ENCODE measurements around the gene USP36. TPM values are rescaled to one million over a fixed set of nuclear protein-coding genes. Genes with fewer than 3 reads are reported as not detected.
"Not testable (repeated sequence)": the region's sequence is repeated elsewhere in the genome, so short reads cannot be mapped to it uniquely, and the experiment has no call there.

USP36 gene
- polyA plus RNA-seq, 3 donors from 2014 or later: 9.6 to 31.7 (median 22.7) TPM

DNA sequence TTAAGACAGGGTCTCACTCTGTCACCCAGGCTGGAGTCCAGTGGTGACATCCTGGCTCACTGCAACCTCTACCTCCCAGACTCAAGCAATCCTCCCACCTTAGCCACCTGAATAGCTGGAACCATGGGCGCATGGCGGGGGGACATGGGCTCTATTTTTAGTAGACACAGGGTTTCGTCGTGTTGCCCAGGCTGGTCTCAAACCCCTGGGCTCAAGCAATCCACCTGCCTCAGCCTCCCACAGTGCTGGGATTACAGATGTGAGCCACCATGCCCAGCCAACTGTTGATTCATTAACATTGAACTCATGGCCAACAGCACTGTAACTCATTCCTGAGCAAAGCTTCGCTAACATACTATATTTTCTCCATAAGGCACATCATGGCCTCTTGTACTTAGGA, 89.6 kb downstream of the USP36 start:
- Mint-ChIP-seq H3K4me1 (peaks cover 92 to 97% of the 10 kb centered on the region in 2 donors), H3K27ac (peak overlapping the region; percentile 91 to 97 (median 94)), H3K4me3 (peak overlapping the region; percentile 76 to 86 (median 83)), H3K27me3 (ENCODE audit: low read depth in 3 of 3) (peaks cover 0 to 20% (median 18%) of the 10 kb centered on the region in 3 donors)
- DNase-seq, H3K9me3 Mint-ChIP-seq, H3K36me3 Mint-ChIP-seq: not testable (repeated sequence)

DNA sequence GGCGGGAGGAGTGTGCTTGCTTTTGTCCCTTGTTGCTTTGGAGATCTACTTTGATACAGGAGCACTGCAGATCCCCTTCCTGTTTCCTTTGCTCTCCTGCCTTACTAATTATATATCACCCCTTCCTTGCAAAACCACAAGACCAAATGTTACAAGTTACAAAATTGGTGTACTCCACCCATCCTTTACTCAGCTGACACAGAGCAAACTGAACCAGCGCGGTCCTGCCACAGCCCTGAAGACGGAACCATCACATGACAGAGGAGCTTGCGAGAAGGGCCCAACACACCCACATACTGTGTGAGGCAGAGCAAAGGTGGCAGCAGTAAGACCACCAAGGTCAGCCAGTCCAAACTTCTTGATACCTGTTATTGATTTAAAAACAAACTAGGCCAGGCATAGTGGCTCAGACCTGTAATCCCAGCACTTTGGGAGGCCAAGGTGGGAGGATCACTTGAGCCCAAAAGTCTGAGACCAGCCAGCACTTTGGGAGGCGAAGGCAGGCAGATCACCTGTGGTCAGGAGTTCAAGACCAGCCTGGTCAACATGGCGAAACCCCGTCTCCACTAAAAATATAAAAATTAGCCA, 91.8 kb downstream of the USP36 start:
- H3K27ac Mint-ChIP-seq: peak overlapping the region; percentile 91 to 99 (median 95)
- peaks cover 97 to 100% of the 10 kb centered on the region in 2 donors for H3K4me1 Mint-ChIP-seq
- no peaks in the 10 kb centered on the region for H3K9me3 Mint-ChIP-seq
- DNase-seq: peak; percentile 89 to 91 (median 90)
- peaks cover 0 to 5% (median 4%) of the 10 kb centered on the region in 3 donors for H3K36me3 Mint-ChIP-seq
- H3K4me3 Mint-ChIP-seq: peak overlapping the region; percentile 76 to 88 (median 85)
- peaks cover 0 to 21% (median 16%) of the 10 kb centered on the region in 3 donors for H3K27me3 Mint-ChIP-seq (ENCODE audit: low read depth in 3 of 3)

DNA sequence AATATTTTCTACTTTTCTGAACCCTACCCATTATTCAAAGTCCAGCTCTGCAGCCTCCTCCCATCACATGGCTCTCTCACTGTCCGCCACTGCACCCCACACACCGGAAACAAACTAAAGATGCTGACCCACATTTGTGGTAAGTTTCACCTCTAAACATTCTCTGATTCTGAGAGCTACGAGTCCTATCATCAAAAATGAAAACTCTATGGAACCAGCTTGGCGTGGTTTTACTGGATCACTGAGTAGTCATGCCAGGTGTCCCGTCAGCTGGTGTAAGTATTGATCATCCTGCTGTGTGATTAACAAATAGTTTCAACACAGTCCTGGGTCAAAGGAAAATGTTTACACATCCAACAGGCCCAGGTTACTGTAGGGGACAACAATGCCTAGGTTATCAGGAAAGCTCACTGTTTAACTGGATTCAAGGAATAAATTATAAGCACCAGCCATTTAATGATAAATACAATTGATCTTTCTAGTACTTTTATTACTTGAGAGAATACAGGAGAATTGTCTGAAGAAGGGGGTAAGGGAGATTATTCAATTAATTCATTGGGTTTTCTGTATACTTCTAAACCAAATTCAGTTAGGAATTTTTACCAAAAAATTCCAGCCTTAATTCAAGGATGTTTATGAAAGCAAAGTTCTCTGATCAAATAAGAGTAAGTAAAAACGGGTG, 92.4 kb downstream of the USP36 start:
- Mint-ChIP-seq H3K4me3 (peak overlapping the region; percentile 76 to 88 (median 85)), H3K36me3 (peaks cover 0 to 7% (median 4%) of the 10 kb centered on the region in 3 donors), H3K4me1 (peaks cover 98 to 100% of the 10 kb centered on the region in 2 donors), H3K27ac (peak overlapping the region; percentile 91 to 99 (median 95)), H3K9me3 (no peaks in the 10 kb centered on the region), H3K27me3 (ENCODE audit: low read depth in 3 of 3) (peaks cover 0 to 21% (median 16%) of the 10 kb centered on the region in 3 donors)
- peak; percentile 68 to 70 (median 70) for DNase-seq

DNA sequence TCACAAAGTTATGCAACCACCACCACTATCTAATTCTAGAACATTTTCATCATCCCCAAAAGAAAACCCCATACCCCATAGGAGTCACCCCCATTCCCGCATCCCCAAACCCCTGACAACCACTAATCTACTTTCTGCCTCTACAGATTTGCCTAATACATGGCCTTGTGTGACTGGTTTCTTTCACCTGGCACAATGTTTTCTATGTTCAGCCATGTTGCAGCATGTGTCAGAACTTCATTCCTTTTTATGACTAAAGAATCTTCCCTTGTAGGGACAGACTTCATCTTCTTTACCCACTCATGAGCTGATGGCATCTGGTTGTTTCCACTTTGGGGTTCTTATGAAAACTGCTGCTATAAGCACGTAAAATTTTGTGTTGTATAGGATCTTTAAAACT, 93.1 kb downstream of the USP36 start:
- no peaks in the 10 kb centered on the region for H3K9me3 Mint-ChIP-seq
- peak overlapping the region; percentile 91 to 99 (median 95) for H3K27ac Mint-ChIP-seq
- H3K27me3 Mint-ChIP-seq (ENCODE audit: low read depth in 3 of 3): peaks cover 0 to 21% (median 16%) of the 10 kb centered on the region in 3 donors
- H3K36me3 Mint-ChIP-seq: peaks cover 0 to 7% (median 4%) of the 10 kb centered on the region in 3 donors
- peaks cover 97 to 100% of the 10 kb centered on the region in 2 donors for H3K4me1 Mint-ChIP-seq
- no peak for DNase-seq
- H3K4me3 Mint-ChIP-seq: peak overlapping the region; percentile 76 to 88 (median 85)

DNA sequence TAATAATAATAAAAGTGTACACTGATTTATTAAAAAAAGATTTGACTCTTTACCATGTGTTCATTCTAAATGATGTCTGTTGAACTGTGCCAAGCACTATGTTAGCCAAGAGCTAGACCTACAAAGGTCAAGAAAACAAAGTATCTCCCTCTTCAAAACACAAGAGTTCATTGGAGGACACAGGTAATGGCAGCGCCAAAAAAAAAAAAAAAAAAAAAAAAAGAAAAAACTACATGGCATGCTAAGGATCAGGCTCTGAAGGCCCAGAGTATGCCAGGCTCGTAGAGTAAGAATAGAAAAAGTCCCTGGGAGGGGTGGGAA, 93.7 kb downstream of the USP36 start:
- peak overlapping the region; percentile 76 to 88 (median 85) for H3K4me3 Mint-ChIP-seq
- peaks cover 0 to 21% (median 16%) of the 10 kb centered on the region in 3 donors for H3K27me3 Mint-ChIP-seq (ENCODE audit: low read depth in 3 of 3)
- peaks cover 97 to 100% of the 10 kb centered on the region in 2 donors for H3K4me1 Mint-ChIP-seq
- no peak for DNase-seq
- peak overlapping the region; percentile 91 to 99 (median 95) for H3K27ac Mint-ChIP-seq
- peaks cover 0 to 7% (median 4%) of the 10 kb centered on the region in 3 donors for H3K36me3 Mint-ChIP-seq
- H3K9me3 Mint-ChIP-seq: no peaks in the 10 kb centered on the region

DNA sequence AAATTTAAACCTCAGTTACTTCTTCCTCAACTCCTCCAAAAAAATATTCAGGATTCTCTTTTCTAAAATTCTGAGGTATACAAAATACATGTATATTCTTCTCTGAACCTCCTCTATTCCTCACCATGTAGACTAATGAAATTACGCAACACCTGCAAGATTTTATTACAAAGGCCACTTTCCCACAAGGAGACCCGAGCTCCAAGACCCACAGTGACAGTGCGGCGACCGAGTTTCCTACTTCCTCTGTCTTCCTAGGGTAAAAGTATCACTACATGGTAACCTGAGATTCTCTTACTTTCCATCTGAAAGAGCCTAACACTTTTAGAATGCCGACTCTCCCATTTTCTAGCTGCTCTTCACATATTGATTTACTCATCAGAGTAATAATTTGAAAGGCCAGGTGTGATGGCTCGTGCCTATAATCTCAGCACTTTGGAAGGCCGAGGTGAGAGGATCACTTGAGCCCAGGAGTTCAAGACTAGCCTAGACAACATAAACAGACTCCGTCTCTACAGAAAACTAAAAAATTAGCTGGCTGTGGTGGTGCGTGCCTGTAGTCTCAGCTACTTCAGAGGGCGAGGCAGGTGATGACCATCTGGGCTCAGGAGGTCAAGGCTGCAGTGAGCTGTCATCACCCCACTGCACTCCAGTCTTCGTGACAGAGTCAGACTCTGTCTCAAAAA, 94.2 kb downstream of the USP36 start:
- peak overlapping the region; percentile 91 to 99 (median 95) for H3K27ac Mint-ChIP-seq
- H3K27me3 Mint-ChIP-seq (ENCODE audit: low read depth in 3 of 3): peaks cover 0 to 21% (median 16%) of the 10 kb centered on the region in 3 donors
- no peaks in the 10 kb centered on the region for H3K9me3 Mint-ChIP-seq
- H3K4me1 Mint-ChIP-seq: peaks cover 97 to 100% of the 10 kb centered on the region in 2 donors
- peak overlapping the region; percentile 61 to 88 (median 85) for H3K4me3 Mint-ChIP-seq
- DNase-seq: no peak
- peaks cover 0 to 7% (median 4%) of the 10 kb centered on the region in 3 donors for H3K36me3 Mint-ChIP-seq

Other genes with a start within 250 kb of the USP36 start
- gene CYTH1, start 58.5 kb downstream of the USP36 start, polyA plus RNA-seq: 100 to 1,000 TPM; 176 to 336 (median 233) TPM
- gene CEP295NL, start 62.4 kb upstream of the USP36 start, polyA plus RNA-seq: not detected
- under 1 TPM; 0.07 to 0.26 (median 0.16) TPM for gene TIMP2, start 84.6 kb upstream of the USP36 start, polyA plus RNA-seq
- gene LGALS3BP, start 139.1 kb upstream of the USP36 start, polyA plus RNA-seq: 10 to 100 TPM in 1 of 3 donors, 1 to 10 TPM in 2; 3.4 to 10.2 (median 3.6) TPM
- gene CANT1, start 168.9 kb upstream of the USP36 start, polyA plus RNA-seq: 1 to 10 TPM; 3.7 to 7.2 (median 4.6) TPM
- gene C1QTNF1, start 183.4 kb upstream of the USP36 start, polyA plus RNA-seq: not detected
- gene ENGASE, start 234.0 kb upstream of the USP36 start, polyA plus RNA-seq: 1 to 10 TPM; 1.9 to 6.6 (median 1.9) TPM